Astrocyte (in vitro differentiated cells and primary cell): ENCODE measurements around the gene ICA1. TPM values are rescaled to one million over a fixed set of nuclear protein-coding genes. Genes with fewer than 3 reads are reported as not detected.

ENCODE experiments used
- DNase-seq: peaks from one replicate; pipeline ENCODE4 v3.0.0-alpha.2; 2010; ENCODE audit warnings: low read depth
- FAIRE-seq: peaks from 2 replicates; lab custom pipeline; 2011; peaks lifted over from hg19 to GRCh38; lab: Jason Lieb, UNC
- H2AFZ ChIP-seq: 2 replicates; pipeline ENCODE4 v1.6.0; 2012; ENCODE audit warnings: low read depth, low read length, inconsistent platforms
- H3K27ac ChIP-seq: 2 replicates; pipeline ENCODE4 v1.5.1; 2011; ENCODE audit warnings: low read depth, low read length, inconsistent platforms
- H3K27me3 ChIP-seq: 2 replicates; pipeline ENCODE4 v1.6.0; 2011; ENCODE audit warnings: low read length, inconsistent platforms; ENCODE audit not compliant: insufficient read depth
- H3K36me3 ChIP-seq: 2 replicates; pipeline ENCODE4 v1.5.1; 2011; ENCODE audit warnings: low read length, inconsistent platforms; ENCODE audit not compliant: insufficient read depth
- H3K4me1 ChIP-seq: 2 replicates; pipeline ENCODE4 v1.5.1; 2011; ENCODE audit warnings: low read length, inconsistent platforms; ENCODE audit not compliant: insufficient read depth
- H3K4me2 ChIP-seq: 2 replicates; pipeline ENCODE4 v1.6.0; 2012; ENCODE audit warnings: low read length, inconsistent platforms
- H3K4me3 ChIP-seq: 2 replicates; pipeline ENCODE4 v1.5.1; 2011; ENCODE audit warnings: low read depth, mild to moderate bottlenecking, low read length, inconsistent platforms; ENCODE audit not compliant: insufficient read depth
- H3K79me2 ChIP-seq: 2 replicates; pipeline ENCODE4 v1.6.0; 2012; ENCODE audit warnings: mild to moderate bottlenecking, low read length, inconsistent platforms; ENCODE audit not compliant: insufficient read depth
- H3K9ac ChIP-seq: 2 replicates; pipeline ENCODE4 v1.6.0; 2012; ENCODE audit warnings: mild to moderate bottlenecking, low read length, inconsistent platforms
- H3K9me3 ChIP-seq: 2 replicates; pipeline ENCODE4 v1.5.1; 2012; ENCODE audit warnings: low read depth, mild to moderate bottlenecking, low read length, inconsistent platforms; ENCODE audit not compliant: insufficient read depth
- H4K20me1 ChIP-seq: 2 replicates; pipeline ENCODE4 v1.6.0; 2012; ENCODE audit warnings: low read length, inconsistent platforms; ENCODE audit not compliant: insufficient read depth
- H3K27ac Mint-ChIP-seq: one replicate; pipeline ENCODE4 v1.8.0; 2021; ENCODE audit warnings: mild to moderate bottlenecking, mixed read lengths; ENCODE audit not compliant: unreplicated experiment
- H3K27me3 Mint-ChIP-seq: one replicate; pipeline ENCODE4 v1.8.0; 2021; ENCODE audit warnings: low read depth, mixed read lengths; ENCODE audit not compliant: unreplicated experiment
- H3K36me3 Mint-ChIP-seq: one replicate; pipeline ENCODE4 v1.8.0; 2021; ENCODE audit warnings: low read depth, mixed read lengths; ENCODE audit not compliant: unreplicated experiment
- H3K4me1 Mint-ChIP-seq: one replicate; pipeline ENCODE4 v1.8.0; 2021; ENCODE audit warnings: low read depth, mixed read lengths; ENCODE audit not compliant: unreplicated experiment
- H3K4me3 Mint-ChIP-seq: one replicate; pipeline ENCODE4 v1.8.0; 2021; ENCODE audit warnings: mild to moderate bottlenecking, moderate library complexity, mixed read lengths; ENCODE audit not compliant: unreplicated experiment
- H3K9me3 Mint-ChIP-seq: one replicate; pipeline ENCODE4 v1.8.0; 2021; ENCODE audit warnings: mild to moderate bottlenecking, mixed read lengths; ENCODE audit not compliant: unreplicated experiment
- EZH2 ChIP-seq: IDR thresholded peaks from 2 replicates; pipeline ENCODE4 v1.6.1; 2012; ENCODE audit warnings: mild to moderate bottlenecking, low read length, inconsistent platforms; ENCODE audit not compliant: insufficient read depth
- total RNA-seq: library from RNA; stranded (reverse); gene quantifications from 2 replicates; pipeline ENCODE4 v1.2.1, GENCODE V29; 2021
- TF ChIP-seq, protein P1 (sequence below): IDR thresholded peaks from 2 replicates; pipeline ENCODE4 v1.5.1; 2011; ENCODE audit warnings: low read depth, mild to moderate bottlenecking, inconsistent platforms, low read length, moderate library complexity; ENCODE audit not compliant: insufficient read depth

ICA1 gene
- total RNA-seq, 1 donor from 2014 or later, result 8.0 TPM

DNA sequence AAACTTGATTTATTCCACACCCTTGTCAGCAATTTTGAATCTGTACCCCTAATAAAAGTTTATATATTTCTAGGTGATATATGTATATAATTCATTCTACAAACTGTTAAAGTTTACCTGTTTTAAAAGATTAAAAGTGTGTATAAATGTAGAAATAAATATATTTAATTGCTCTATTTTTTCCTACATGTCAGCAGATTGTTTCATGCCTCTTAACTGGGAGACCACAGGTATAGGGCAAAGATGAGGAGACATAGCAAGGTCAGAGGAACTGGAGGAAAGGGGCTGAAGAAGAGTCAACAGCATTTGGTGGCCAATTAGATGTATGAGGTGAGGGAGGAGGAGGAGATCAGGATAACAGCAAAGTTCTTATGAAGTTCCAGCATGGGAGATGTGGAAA is 183.5 kb downstream of the ICA1 start:
- Histone ChIP-seq H3K9ac (no peak overlapping the region), H3K4me1 (no peaks in the 10 kb centered on the region), H3K4me3 (no peak overlapping the region), H3K27ac (no peak overlapping the region), H2AFZ (no peak overlapping the region), H3K27me3 (no peaks in the 10 kb centered on the region), H3K36me3 (peaks cover 2% of the 10 kb centered on the region), H3K4me2 (no peak overlapping the region), H4K20me1 (no peaks in the 10 kb centered on the region), H3K79me2 (no peaks in the 10 kb centered on the region), H3K9me3 (no peaks in the 10 kb centered on the region)
- TF ChIP-seq, protein P1, sequence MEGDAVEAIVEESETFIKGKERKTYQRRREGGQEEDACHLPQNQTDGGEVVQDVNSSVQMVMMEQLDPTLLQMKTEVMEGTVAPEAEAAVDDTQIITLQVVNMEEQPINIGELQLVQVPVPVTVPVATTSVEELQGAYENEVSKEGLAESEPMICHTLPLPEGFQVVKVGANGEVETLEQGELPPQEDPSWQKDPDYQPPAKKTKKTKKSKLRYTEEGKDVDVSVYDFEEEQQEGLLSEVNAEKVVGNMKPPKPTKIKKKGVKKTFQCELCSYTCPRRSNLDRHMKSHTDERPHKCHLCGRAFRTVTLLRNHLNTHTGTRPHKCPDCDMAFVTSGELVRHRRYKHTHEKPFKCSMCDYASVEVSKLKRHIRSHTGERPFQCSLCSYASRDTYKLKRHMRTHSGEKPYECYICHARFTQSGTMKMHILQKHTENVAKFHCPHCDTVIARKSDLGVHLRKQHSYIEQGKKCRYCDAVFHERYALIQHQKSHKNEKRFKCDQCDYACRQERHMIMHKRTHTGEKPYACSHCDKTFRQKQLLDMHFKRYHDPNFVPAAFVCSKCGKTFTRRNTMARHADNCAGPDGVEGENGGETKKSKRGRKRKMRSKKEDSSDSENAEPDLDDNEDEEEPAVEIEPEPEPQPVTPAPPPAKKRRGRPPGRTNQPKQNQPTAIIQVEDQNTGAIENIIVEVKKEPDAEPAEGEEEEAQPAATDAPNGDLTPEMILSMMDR, result no peak
- DNase-seq (no peak), FAIRE-seq (no peak)
- no peaks in the 10 kb centered on the region for H3K27me3 Mint-ChIP-seq
- H3K27ac Mint-ChIP-seq, result no peak overlapping the region
- no peaks in the 10 kb centered on the region for H3K4me1 Mint-ChIP-seq
- H3K4me3 Mint-ChIP-seq, result no peak overlapping the region
- no peaks in the 10 kb centered on the region for H3K9me3 Mint-ChIP-seq
- H3K36me3 Mint-ChIP-seq, result peaks cover 2% of the 10 kb centered on the region

DNA sequence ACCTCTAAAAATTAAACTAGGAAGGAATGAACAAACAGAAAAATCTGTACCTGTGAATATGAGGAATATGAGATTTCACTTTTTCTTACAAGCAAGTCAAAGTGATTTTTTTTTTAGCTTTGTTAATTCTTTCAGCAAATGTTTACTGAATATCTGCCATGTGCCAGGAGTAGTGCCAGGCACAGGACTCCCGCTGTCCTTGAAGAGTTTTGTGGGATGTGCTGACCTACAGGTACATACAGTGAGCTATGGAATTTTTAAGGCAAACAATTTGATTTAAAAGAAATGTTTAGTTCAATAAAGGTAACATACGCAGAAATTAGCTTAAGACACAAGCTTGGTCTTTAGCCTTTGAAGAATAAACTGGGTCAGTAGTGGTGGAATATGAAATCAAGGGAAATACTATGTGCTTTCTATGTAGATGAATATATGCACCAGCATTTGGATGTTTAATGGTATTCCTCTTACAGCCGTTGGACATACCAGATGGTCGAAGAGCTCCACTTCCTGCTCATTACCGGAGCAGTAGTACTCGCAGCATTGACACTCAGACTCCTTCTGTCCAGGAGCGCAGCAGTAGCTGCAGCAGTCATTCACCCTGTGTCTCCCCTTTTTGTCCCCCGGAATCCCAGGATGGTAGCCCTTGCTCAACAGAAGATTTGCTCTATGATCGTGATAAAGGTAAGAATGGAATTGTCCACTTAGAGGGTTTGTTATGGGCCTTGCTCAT is 191.4 kb downstream of the ICA1 start:
- Mint-ChIP-seq H3K36me3 (peaks cover 8% of the 10 kb centered on the region), H3K4me3 (no peak overlapping the region), H3K27me3 (no peaks in the 10 kb centered on the region), H3K4me1 (peaks cover 4% of the 10 kb centered on the region), H3K9me3 (peaks cover 4% of the 10 kb centered on the region), H3K27ac (no peak overlapping the region)
- no peaks in the 10 kb centered on the region for H4K20me1 ChIP-seq
- peaks cover 8% of the 10 kb centered on the region for H3K4me1 ChIP-seq
- TF ChIP-seq EZH2, result no peak
- TF ChIP-seq, protein P1, result no peak
- H3K36me3 ChIP-seq, result no peaks in the 10 kb centered on the region
- H2AFZ ChIP-seq, result no peak overlapping the region
- H3K27ac ChIP-seq, result no peak overlapping the region
- H3K9me3 ChIP-seq, result no peaks in the 10 kb centered on the region
- no peak overlapping the region for H3K4me2 ChIP-seq
- no peak overlapping the region for H3K4me3 ChIP-seq
- DNase-seq, result no peak
- no peak for FAIRE-seq
- H3K79me2 ChIP-seq, result no peaks in the 10 kb centered on the region
- no peaks in the 10 kb centered on the region for H3K27me3 ChIP-seq
- H3K9ac ChIP-seq, result no peak overlapping the region
